ENCODE results near the gene PRDM13. TPM values are rescaled to one million over a fixed set of nuclear protein-coding genes. Genes with fewer than 3 reads are reported as not detected.
A peak's percentile ranks its signal among the peaks of the same experiment; 100 is the strongest.
"Not testable (repeated sequence)": the region's sequence is repeated elsewhere in the genome, so short reads cannot be mapped to it uniquely, and the experiment has no call there.

The PRDM13 gene
- not detected in 2 replicates for total RNA-seq

GRCh38 chr6:99606656-99607415 is at the start of gene PRDM13:
PRDM13 (plus strand) TSS chr6:99606833; CDS start chr6:99607035, 202 bp downstream.
- DNase-seq (ENCODE audit: low read depth in 2 of 2): no peak

- no peak for DNase-seq (ENCODE audit: low read depth in 2 of 2)
These were observed 47.6 kb upstream of the PRDM13 start for GRCh38 chr6:99559057-99559456.

GRCh38 chr6:99560668-99561067 is 46.0 kb upstream of the PRDM13 start:
- no peak for DNase-seq (ENCODE audit: low read depth in 2 of 2)

GRCh38 chr6:99563056-99563723 is 43.4 kb upstream of the PRDM13 start:
- DNase-seq (ENCODE audit: low read depth in 2 of 2): no peak

GRCh38 chr6:99568103-99568933 is 38.3 kb upstream of the PRDM13 start, which contains the start of gene CCNC:
CCNC (minus strand) TSS chr6:99568660; CDS start chr6:99568527, 133 bp downstream.
- DNase-seq (ENCODE audit: low read depth in 2 of 2): peak; percentile 92 to 96

GRCh38 chr6:99573980-99574617 is 32.5 kb upstream of the PRDM13 start:
- DNase-seq (ENCODE audit: low read depth in 2 of 2): no peak

GRCh38 chr6:99575544-99576227 is 30.9 kb upstream of the PRDM13 start:
- no peak for DNase-seq (ENCODE audit: low read depth in 2 of 2)

- no peak for DNase-seq (ENCODE audit: low read depth in 2 of 2)
These were observed 26.9 kb upstream of the PRDM13 start for GRCh38 chr6:99579781-99580180.

- DNase-seq (ENCODE audit: low read depth in 2 of 2): no peak
These were observed 18.8 kb upstream of the PRDM13 start for GRCh38 chr6:99587792-99588191.

- DNase-seq (ENCODE audit: low read depth in 2 of 2): peak in 1 of 2 donors; percentile 75
These were observed 17.9 kb upstream of the PRDM13 start for GRCh38 chr6:99588618-99589289.

- no peak for DNase-seq (ENCODE audit: low read depth in 2 of 2)
These were observed 17.4 kb upstream of the PRDM13 start for GRCh38 chr6:99589290-99589672.

GRCh38 chr6:99589907-99590493 is 16.6 kb upstream of the PRDM13 start:
- DNase-seq (ENCODE audit: low read depth in 2 of 2): no peak

- DNase-seq (ENCODE audit: low read depth in 2 of 2): no peak
These were observed 15.6 kb upstream of the PRDM13 start for GRCh38 chr6:99590728-99591672.

GRCh38 chr6:99591673-99592364 is 14.8 kb upstream of the PRDM13 start:
- DNase-seq (ENCODE audit: low read depth in 2 of 2): no peak

GRCh38 chr6:99592900-99593299 is 13.7 kb upstream of the PRDM13 start:
- DNase-seq (ENCODE audit: low read depth in 2 of 2): no peak

GRCh38 chr6:99594696-99595095 is 11.9 kb upstream of the PRDM13 start:
- not testable (repeated sequence) for DNase-seq (ENCODE audit: low read depth in 2 of 2)

- DNase-seq (ENCODE audit: low read depth in 2 of 2): no peak
These were observed 3.9 kb upstream of the PRDM13 start for GRCh38 chr6:99602520-99603420.
